Tibial nerve (tissue), 4 donors: ENCODE results near the gene TNRC18. TPM values are rescaled to one million over a fixed set of nuclear protein-coding genes. Genes with fewer than 3 reads are reported as not detected.
"Not testable (repeated sequence)": the region's sequence is repeated elsewhere in the genome, so short reads cannot be mapped to it uniquely, and the experiment has no call there.

ENCODE experiments used
- DNase-seq, 2 donors: peaks; one replicate each; pipeline ENCODE4 v3.0.0-alpha.2; 2019; ENCODE audit warnings: low spot score in 2 of 2
- H3K27ac ChIP-seq, 4 donors: fragments of 200-600 bp; sonication (generic) in 3 of 4; one replicate each; pipeline ENCODE4 v1.5.1; 2017 to 2019; ENCODE audit warnings: mild to moderate bottlenecking in 1 of 4
- H3K27me3 ChIP-seq, 2 donors: fragments of 200-600 bp; sonication (generic) in 1 of 2; one replicate each; pipeline versions ENCODE4 v1.5.1 to v1.6.0; 2017 to 2019
- H3K36me3 ChIP-seq, 3 donors: fragments of 200-600 bp; sonication (generic); one replicate each; pipeline ENCODE4 v1.5.1; 2018 to 2019
- H3K4me1 ChIP-seq, 4 donors: fragments of 200-600 bp; sonication (generic) in 3 of 4; one replicate each; pipeline ENCODE4 v1.5.1; 2017 to 2019
- H3K4me3 ChIP-seq, 4 donors: fragments of 200-600 bp; sonication (generic) in 3 of 4; one replicate each; pipeline ENCODE4 v1.5.1; 2017 to 2019; ENCODE audit warnings: mild to moderate bottlenecking in 1 of 4, moderate library complexity in 1 of 4
- H3K9me3 ChIP-seq, 4 donors: fragments of 200-600 bp; sonication (generic) in 3 of 4; one replicate each; pipeline ENCODE4 v1.5.1; 2017 to 2019
- EP300 ChIP-seq, 2 donors: sonication (generic); formaldehyde crosslinking; IDR thresholded peaks; one replicate each; pipeline ENCODE4 v1.6.1; 2017; ENCODE audit warnings: antibody characterized with exemption in 2 of 2, mild to moderate bottlenecking in 1 of 2
- POLR2A ChIP-seq, 2 donors: fragments of 450-650 bp; IDR thresholded peaks; one replicate each; pipeline ENCODE4 v1.6.1; 2017; ENCODE audit warnings: antibody characterized with exemption in 2 of 2, mild to moderate bottlenecking in 2 of 2, moderate library complexity in 2 of 2
- WGBS, 2 donors: methylation state at CpG; one replicate each; pipeline ENCODE4 v1.1.5; 2018; 5-methylcytosine and 5-hydroxymethylcytosine counted together
- total RNA-seq, 4 donors: library from RNA; depleted of rRNA; stranded (reverse); fragments of >200 nt; gene quantifications; one replicate each; pipeline ENCODE4 v1.1.0, GENCODE V29; 2016
- TF ChIP-seq, protein P1 (sequence below), 5 experiments: fragments of 200-600 bp in 3 of 5; fragments of 450-650 bp in 2 of 5; sonication (generic) in 3 of 5; IDR thresholded peaks; one replicate each; pipeline ENCODE4 v1.5.1; 2016 to 2019; ENCODE audit warnings: antibody characterized with exemption in 5 of 5, mild to moderate bottlenecking in 3 of 5, moderate library complexity in 2 of 5

Gene TNRC18
- total RNA-seq, result 100 to 1,000 TPM in 3 of 4 donors, 10 to 100 TPM in 1; 76.9 to 241 (median 147) TPM

DNA sequence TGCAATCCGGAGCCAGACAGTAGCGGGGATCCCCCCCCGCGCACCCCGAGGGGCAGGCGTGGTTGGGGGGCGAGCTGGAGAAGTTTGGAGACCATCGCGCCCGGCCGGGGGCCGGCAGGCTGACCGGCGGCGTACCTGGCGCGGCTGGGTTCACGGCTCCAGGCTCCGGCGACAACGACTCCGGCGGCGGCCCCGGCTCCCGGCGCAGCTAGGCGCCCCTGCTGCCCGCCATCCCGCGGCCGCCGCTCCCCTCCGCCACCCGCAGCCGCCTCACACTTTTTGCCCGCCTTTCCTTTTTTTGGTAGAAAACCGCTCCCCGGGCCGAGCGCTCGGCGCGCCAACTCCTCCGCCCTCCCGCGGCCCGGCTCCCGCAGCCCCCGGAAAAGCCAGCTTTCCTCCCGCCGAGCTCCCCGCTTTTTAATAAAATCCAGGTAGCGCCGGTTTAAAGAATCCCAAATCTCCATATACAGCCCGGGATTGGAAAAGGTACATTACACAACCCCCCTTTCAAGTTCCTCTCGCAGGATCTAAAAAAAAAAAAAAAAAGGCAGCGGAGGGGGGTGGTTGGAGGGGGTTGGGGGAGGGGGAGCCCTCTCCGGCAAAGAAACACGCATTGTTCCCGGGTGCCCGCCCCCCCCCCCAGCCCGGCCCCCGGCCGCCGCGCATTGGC is at the start of gene TNRC18:
TNRC18 (minus strand) TSS at position 529 of the 670 bp plus-strand sequence. CDS start 2,588 bp downstream, outside the sequence.
- TF ChIP-seq, protein P1, sequence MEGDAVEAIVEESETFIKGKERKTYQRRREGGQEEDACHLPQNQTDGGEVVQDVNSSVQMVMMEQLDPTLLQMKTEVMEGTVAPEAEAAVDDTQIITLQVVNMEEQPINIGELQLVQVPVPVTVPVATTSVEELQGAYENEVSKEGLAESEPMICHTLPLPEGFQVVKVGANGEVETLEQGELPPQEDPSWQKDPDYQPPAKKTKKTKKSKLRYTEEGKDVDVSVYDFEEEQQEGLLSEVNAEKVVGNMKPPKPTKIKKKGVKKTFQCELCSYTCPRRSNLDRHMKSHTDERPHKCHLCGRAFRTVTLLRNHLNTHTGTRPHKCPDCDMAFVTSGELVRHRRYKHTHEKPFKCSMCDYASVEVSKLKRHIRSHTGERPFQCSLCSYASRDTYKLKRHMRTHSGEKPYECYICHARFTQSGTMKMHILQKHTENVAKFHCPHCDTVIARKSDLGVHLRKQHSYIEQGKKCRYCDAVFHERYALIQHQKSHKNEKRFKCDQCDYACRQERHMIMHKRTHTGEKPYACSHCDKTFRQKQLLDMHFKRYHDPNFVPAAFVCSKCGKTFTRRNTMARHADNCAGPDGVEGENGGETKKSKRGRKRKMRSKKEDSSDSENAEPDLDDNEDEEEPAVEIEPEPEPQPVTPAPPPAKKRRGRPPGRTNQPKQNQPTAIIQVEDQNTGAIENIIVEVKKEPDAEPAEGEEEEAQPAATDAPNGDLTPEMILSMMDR (IDR thresholded peaks at IDR 0.05), result peak in 1 of 5 experiments; percentile 2
- TF ChIP-seq EP300 (IDR thresholded peaks at IDR 0.05) (no peak), POLR2A (IDR thresholded peaks at IDR 0.05) (peak; percentile 39 to 74)
- H3K36me3 ChIP-seq, result no peaks in the 10 kb centered on the region
- 0 to 1% methylated on average over 34 to 37 of the region's 67 CpGs for WGBS, 2 donors

DNA sequence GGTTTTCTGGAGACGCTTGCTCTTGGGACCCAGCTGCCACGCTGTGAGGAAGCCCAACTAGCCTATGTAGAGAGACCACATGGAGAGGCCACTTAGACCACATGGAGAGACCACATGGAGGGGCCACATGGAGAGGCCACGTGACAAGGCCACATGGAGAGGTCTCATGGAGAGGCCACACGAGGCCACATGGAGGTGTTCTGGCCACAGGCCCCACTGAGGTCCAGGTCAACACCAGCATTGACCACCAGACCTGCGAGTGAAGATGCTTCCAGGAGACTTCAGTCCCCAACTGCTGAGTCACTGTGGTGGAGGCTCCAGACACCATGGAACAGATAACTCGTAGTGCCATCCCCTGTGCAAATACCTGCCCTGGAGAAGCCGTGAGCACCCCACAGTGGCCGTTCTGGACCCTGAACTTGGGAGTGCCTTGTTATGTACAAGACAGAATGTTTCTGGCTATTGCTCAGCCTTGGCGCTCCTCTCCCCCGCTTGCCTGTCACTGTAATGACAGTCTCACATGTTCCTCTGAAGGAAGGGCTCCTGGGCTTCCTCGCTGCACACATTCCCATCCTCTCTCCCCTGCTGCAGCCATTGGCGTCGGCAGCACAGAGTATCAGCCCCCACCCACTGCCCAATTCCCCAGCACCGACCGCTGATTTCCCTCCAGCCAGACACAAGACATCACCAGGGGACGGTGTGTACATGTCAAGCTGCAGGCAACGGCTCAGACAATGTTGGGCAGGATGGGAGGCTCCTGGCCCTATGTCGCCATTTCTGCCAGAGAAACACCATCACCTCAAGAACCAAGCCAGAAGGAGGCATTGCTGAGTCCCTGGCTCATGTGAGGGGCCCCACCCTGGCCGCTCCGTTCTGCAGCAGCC is 49.0 kb upstream of the TNRC18 start:
- no peak overlapping the region for H3K4me3 ChIP-seq
- peaks cover 0 to 12% (median 0%) of the 10 kb centered on the region in 3 donors for H3K36me3 ChIP-seq
- TF ChIP-seq EP300 (IDR thresholded peaks at IDR 0.05), result no peak
- TF ChIP-seq, protein P1 (IDR thresholded peaks at IDR 0.05), result no peak
- no peak for TF ChIP-seq POLR2A (IDR thresholded peaks at IDR 0.05)
- peaks cover 0 to 14% (median 0%) of the 10 kb centered on the region in 4 donors for H3K9me3 ChIP-seq
- H3K4me1 ChIP-seq, result peaks cover 0 to 1% (median 1%) of the 10 kb centered on the region in 4 donors
- 94 to 95% methylated on average over 16 to 17 of the region's 20 CpGs for WGBS, 2 donors
- H3K27ac ChIP-seq, result no peak overlapping the region
- no peak for DNase-seq
- no peaks in the 10 kb centered on the region for H3K27me3 ChIP-seq

More for the DNA sequence above, at the start of gene TNRC18:
- Histone ChIP-seq H3K9me3 (no peaks in the 10 kb centered on the region), H3K4me1 (peaks cover 0 to 21% (median 18%) of the 10 kb centered on the region in 4 donors), H3K27ac (peak within 1 kb of the TSS; percentile 98 to 100 (median 99)), H3K4me3 (peak within 1 kb of the TSS; percentile 81 to 100 (median 92)), H3K27me3 (no peaks in the 10 kb centered on the region)
- DNase-seq, result peak in 1 of 2 donors; percentile 19

DNA sequence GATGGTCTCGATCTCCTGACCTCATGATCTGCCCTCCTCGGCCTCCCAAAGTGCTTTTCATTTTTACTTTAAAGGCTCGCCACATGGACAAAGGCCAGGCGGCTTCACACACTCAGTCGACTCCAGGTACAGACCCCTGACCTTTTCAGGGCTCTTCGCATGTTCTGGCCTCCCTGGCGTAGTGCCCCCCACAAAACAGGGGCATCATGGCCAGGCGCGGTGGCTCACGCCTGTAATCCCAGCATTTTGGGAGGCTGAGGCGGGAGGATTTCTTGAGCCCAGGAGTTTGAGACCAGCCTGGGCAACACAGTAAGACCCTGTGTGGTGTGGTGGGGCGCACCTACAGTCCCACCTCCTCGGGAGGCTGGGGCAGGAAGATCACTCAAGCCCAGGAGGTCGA is 48.0 kb upstream of the TNRC18 start:
- H3K27ac ChIP-seq, H3K4me1 ChIP-seq, DNase-seq, H3K4me3 ChIP-seq, H3K27me3 ChIP-seq: not testable (repeated sequence)
- 86 to 88% methylated on average over 10 to 14 of the region's 14 CpGs for WGBS, 2 donors
- Histone ChIP-seq H3K9me3 (peaks cover 0 to 14% (median 0%) of the 10 kb centered on the region in 4 donors), H3K36me3 (peaks cover 0 to 12% (median 0%) of the 10 kb centered on the region in 3 donors)

GRCh38 chr7:5470816-5471215 is 47.2 kb upstream of the TNRC18 start:
- Histone ChIP-seq H3K27ac (peak overlapping the region in 1 of 4 donors; percentile 57), H3K36me3 (peaks cover 0 to 12% (median 0%) of the 10 kb centered on the region in 3 donors), H3K27me3 (no peaks in the 10 kb centered on the region), H3K9me3 (peaks cover 0 to 14% (median 0%) of the 10 kb centered on the region in 4 donors), H3K4me1 (no peaks in the 10 kb centered on the region), H3K4me3 (no peak overlapping the region)
- DNase-seq, result no peak
- TF ChIP-seq, protein P1 (IDR thresholded peaks at IDR 0.05), result no peak
- TF ChIP-seq EP300 (IDR thresholded peaks at IDR 0.05) (no peak), POLR2A (IDR thresholded peaks at IDR 0.05) (no peak)
- WGBS, 2 donors, result 63 to 70% methylated on average over 21 of the region's 22 CpGs

DNA sequence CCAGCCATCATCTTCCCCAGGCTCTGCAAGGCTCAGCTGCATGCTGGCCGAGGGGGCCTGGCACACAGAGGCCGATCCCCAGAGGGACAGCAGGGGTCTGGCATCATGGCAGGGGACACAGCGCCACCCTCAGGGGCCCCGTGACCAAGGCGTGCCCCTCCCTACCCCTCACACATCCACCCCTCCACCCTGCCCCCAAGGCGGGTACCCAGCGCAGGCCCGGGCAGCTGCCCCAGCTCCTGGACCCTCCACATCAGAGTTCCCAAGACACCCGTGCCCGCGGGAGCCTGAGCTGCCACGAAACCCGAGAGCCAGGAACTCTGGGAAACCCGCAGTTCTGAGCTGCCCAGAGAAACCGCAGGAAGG is 46.5 kb upstream of the TNRC18 start:
- H3K4me3 ChIP-seq, result no peak overlapping the region
- 60 to 66% methylated on average over 11 to 13 of the region's 15 CpGs for WGBS, 2 donors
- TF ChIP-seq, protein P1 (IDR thresholded peaks at IDR 0.05), result no peak
- TF ChIP-seq POLR2A (IDR thresholded peaks at IDR 0.05) (no peak), EP300 (IDR thresholded peaks at IDR 0.05) (no peak)

More for the DNA sequence above, 46.5 kb upstream of the TNRC18 start:
- DNase-seq, result no peak
- Histone ChIP-seq H3K36me3 (peaks cover 0 to 12% (median 0%) of the 10 kb centered on the region in 3 donors), H3K27ac (peak overlapping the region in 2 of 4 donors; percentile 11 to 57), H3K9me3 (peaks cover 0 to 14% (median 0%) of the 10 kb centered on the region in 4 donors), H3K27me3 (no peaks in the 10 kb centered on the region), H3K4me1 (no peaks in the 10 kb centered on the region)
